SK-N-SH treated with all-trans-retinoic acid at 6 μM for 48 hours (cell line): ENCODE data around the gene TGFBR3.

ENCODE experiments used
- ATAC-seq: fragments of 200-7000 bp; cut with Tn5 transposase; 3 replicates; pipeline ENCODE4 v1.9.1; 2020; ENCODE audit warnings: mild to moderate bottlenecking, moderate library complexity
- ARNTL ChIP-seq: fragments of 450-650 bp; formaldehyde crosslinking; IDR thresholded peaks from 2 replicates; pipeline ENCODE4 v1.5.0; 2020; ENCODE audit warnings: low read depth, mild to moderate bottlenecking, moderate library complexity, borderline replicate concordance
- BACH2 ChIP-seq: fragments of 250-450 bp; sonication (Bioruptor Pico); IDR thresholded peaks from 2 replicates; pipeline ENCODE4 v1.9.0; 2021; ENCODE audit warnings: mild to moderate bottlenecking, borderline replicate concordance
- CREB5 ChIP-seq: fragments of 250-450 bp; sonication (Bioruptor Pico); IDR thresholded peaks from 2 replicates; pipeline ENCODE4 v1.5.1; 2020; ENCODE audit warnings: low read depth, mild to moderate bottlenecking, moderate library complexity
- CSDC2 ChIP-seq: fragments of 250-450 bp; sonication (Bioruptor Pico); IDR thresholded peaks from 2 replicates; pipeline ENCODE4 v1.5.0; 2020; ENCODE audit warnings: mild to moderate bottlenecking, moderate library complexity
- CSRNP3 ChIP-seq: fragments of 250-450 bp; sonication (Bioruptor Pico); IDR thresholded peaks from 2 replicates; pipeline ENCODE4 v1.5.1; 2021; ENCODE audit warnings: mild to moderate bottlenecking, moderate library complexity
- ESRRG ChIP-seq: fragments of 250-450 bp; sonication (Bioruptor Pico); IDR thresholded peaks from 2 replicates; pipeline ENCODE4 v1.6.1; 2021; ENCODE audit warnings: mild to moderate bottlenecking
- GLIS3 ChIP-seq: fragments of 250-450 bp; sonication (Bioruptor Pico); IDR thresholded peaks from 2 replicates; pipeline ENCODE4 v1.5.0; 2020; ENCODE audit warnings: mild to moderate bottlenecking, moderate library complexity
- ISL1 ChIP-seq: fragments of 250-450 bp; sonication (Bioruptor Pico); IDR thresholded peaks from 2 replicates; pipeline ENCODE4 v2.1.2; 2022; ENCODE audit warnings: mild to moderate bottlenecking, moderate library complexity
- OSR1 ChIP-seq: fragments of 250-450 bp; sonication (Bioruptor Pico); IDR thresholded peaks from 2 replicates; pipeline ENCODE4 v1.8.0; 2022; ENCODE audit warnings: moderate library complexity, mild to moderate bottlenecking, inconsistent platforms
- PATZ1 ChIP-seq: fragments of 250-450 bp; sonication (Bioruptor Pico); IDR thresholded peaks from 2 replicates; pipeline ENCODE4 v1.8.0; 2020; ENCODE audit warnings: mild to moderate bottlenecking, moderate library complexity, borderline replicate concordance
- POU6F1 ChIP-seq: fragments of 250-450 bp; sonication (Bioruptor Pico); IDR thresholded peaks from 2 replicates; pipeline ENCODE4 v1.8.0; 2021; ENCODE audit warnings: low read depth, mild to moderate bottlenecking, moderate library complexity, borderline replicate concordance
- PPARA ChIP-seq: fragments of 250-450 bp; sonication (Bioruptor Pico); IDR thresholded peaks from 2 replicates; pipeline ENCODE4 v1.5.0; 2020; ENCODE audit warnings: mild to moderate bottlenecking, borderline replicate concordance
- RARB ChIP-seq: fragments of 250-450 bp; sonication (Bioruptor Pico); IDR thresholded peaks from 2 replicates; pipeline ENCODE4 v1.8.0; 2021; ENCODE audit warnings: mild to moderate bottlenecking, moderate library complexity
- SNAI2 ChIP-seq: fragments of 250-450 bp; sonication (Bioruptor Pico); IDR thresholded peaks from 2 replicates; pipeline ENCODE4 v1.5.0; 2020; ENCODE audit warnings: mild to moderate bottlenecking, moderate library complexity
- TCF4 ChIP-seq: fragments of 250-450 bp; sonication (Bioruptor Pico); IDR thresholded peaks from 2 replicates; pipeline ENCODE4 v1.8.0; 2021; ENCODE audit warnings: mild to moderate bottlenecking, moderate library complexity, borderline replicate concordance
- TOX ChIP-seq: fragments of 250-450 bp; sonication (Bioruptor Pico); IDR thresholded peaks from 2 replicates; pipeline ENCODE4 v1.8.0; 2021; ENCODE audit warnings: mild to moderate bottlenecking, moderate library complexity, borderline replicate concordance
- TSHZ2 ChIP-seq: fragments of 250-450 bp; sonication (Bioruptor Pico); IDR thresholded peaks from 2 replicates; pipeline ENCODE4 v1.5.0; 2020; ENCODE audit warnings: mild to moderate bottlenecking, moderate library complexity
- ZC3H10 ChIP-seq: fragments of 250-450 bp; sonication (Bioruptor Pico); IDR thresholded peaks from 2 replicates; pipeline ENCODE4 v1.5.1; 2021; ENCODE audit warnings: mild to moderate bottlenecking, moderate library complexity
- ZFP3 ChIP-seq: fragments of 250-450 bp; sonication (Bioruptor Pico); IDR thresholded peaks from 2 replicates; pipeline ENCODE4 v1.5.0; 2020; ENCODE audit warnings: mild to moderate bottlenecking, moderate library complexity
- ZNF8 ChIP-seq: fragments of 450-650 bp; formaldehyde crosslinking; IDR thresholded peaks from 2 replicates; pipeline ENCODE4 v1.5.0; 2020; ENCODE audit warnings: mild to moderate bottlenecking, moderate library complexity

The TGFBR3 gene

GRCh38 chr1:91714867-91715381, 171.0 kb downstream of the TGFBR3 start:
- TF ChIP-seq CSDC2 (CRISPR knock-in tag) (no peak), PATZ1 (CRISPR knock-in tag) (no peak), TSHZ2 (CRISPR knock-in tag) (no peak), SNAI2 (CRISPR knock-in tag) (no peak), TOX (CRISPR knock-in tag) (no peak), ZNF8 (CRISPR knock-in tag) (no peak), ISL1 (CRISPR knock-in tag) (no peak), GLIS3 (no peak), PPARA (CRISPR knock-in tag) (no peak), ZC3H10 (CRISPR knock-in tag) (no peak), RARB (no peak), ZFP3 (CRISPR knock-in tag) (no peak), BACH2 (CRISPR knock-in tag) (no peak), OSR1 (CRISPR knock-in tag) (no peak), TCF4 (no peak), POU6F1 (CRISPR knock-in tag) (no peak), CREB5 (CRISPR knock-in tag) (no peak), ARNTL (CRISPR knock-in tag) (no peak), CSRNP3 (no peak)
- no peak for ATAC-seq

GRCh38 chr1:91712981-91713841, 172.7 kb downstream of the TGFBR3 start:
- TF ChIP-seq TSHZ2 (CRISPR knock-in tag) (no peak), CSDC2 (CRISPR knock-in tag) (no peak), ISL1 (CRISPR knock-in tag) (no peak), OSR1 (CRISPR knock-in tag) (no peak), ZFP3 (CRISPR knock-in tag) (no peak), PATZ1 (CRISPR knock-in tag) (no peak), ESRRG (CRISPR knock-in tag) (no peak)
- TF ChIP-seq, all 23 proteins: peak for 0
- ATAC-seq, result 0 out of 3 replicates have a peak, but pooled peaks have one; percentile 18
